ENCODE measurements around the gene PDZRN4.

DNA sequence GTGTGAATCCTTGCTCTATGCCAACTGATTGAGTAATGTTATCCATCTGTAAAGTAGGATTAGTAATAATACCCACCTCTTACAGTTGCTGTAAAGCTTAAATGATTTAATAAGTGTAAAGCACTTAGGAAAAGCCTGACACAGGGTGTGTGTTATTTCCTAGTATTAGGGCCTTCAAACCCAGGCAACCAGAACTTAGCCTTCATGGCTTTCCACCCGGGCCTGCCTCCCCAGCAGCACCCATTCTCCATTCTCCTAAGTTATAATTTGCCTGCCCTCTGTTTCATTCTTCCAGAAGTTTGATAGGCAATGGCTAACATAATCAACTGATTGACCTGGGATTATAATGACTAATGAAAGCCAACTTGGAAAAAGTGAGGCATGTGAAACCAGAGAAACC is 20.4 kb upstream of the PDZRN4 start:
- TF ChIP-seq, protein P1, sequence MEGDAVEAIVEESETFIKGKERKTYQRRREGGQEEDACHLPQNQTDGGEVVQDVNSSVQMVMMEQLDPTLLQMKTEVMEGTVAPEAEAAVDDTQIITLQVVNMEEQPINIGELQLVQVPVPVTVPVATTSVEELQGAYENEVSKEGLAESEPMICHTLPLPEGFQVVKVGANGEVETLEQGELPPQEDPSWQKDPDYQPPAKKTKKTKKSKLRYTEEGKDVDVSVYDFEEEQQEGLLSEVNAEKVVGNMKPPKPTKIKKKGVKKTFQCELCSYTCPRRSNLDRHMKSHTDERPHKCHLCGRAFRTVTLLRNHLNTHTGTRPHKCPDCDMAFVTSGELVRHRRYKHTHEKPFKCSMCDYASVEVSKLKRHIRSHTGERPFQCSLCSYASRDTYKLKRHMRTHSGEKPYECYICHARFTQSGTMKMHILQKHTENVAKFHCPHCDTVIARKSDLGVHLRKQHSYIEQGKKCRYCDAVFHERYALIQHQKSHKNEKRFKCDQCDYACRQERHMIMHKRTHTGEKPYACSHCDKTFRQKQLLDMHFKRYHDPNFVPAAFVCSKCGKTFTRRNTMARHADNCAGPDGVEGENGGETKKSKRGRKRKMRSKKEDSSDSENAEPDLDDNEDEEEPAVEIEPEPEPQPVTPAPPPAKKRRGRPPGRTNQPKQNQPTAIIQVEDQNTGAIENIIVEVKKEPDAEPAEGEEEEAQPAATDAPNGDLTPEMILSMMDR (IDR thresholded peaks at IDR 0.05) = no peak
- TF ChIP-seq POLR2A (IDR thresholded peaks at IDR 0.05) = no peak

Measured in ovary (tissue), 3 donors.